Measurements from ENCODE around the gene POLR2E. TPM values are rescaled to one million over a fixed set of nuclear protein-coding genes. Genes with fewer than 3 reads are reported as not detected.

Gene POLR2E
- total RNA-seq, 2 experiments from 2014 or later, result 271 to 282 TPM

- ChIA-PET POLR2A (interaction anchor here (0.9 to 3.8 kb wide), 6 partner anchors 8 to 81 kb away, joined by 3 to 29 read pairs (median 8); partner anchors contain the start of gene GPX4), CTCF (interaction anchor here (0.6 to 4.3 kb wide), 19 partner anchors 10 to 132 kb away, joined by 3 to 37 read pairs (median 5); no protein-coding TSS in a partner anchor)
- no peak for ATAC-seq
- Mint-ChIP-seq H3K27me3 (no peaks in the 10 kb centered on the region), H3K4me1 (ENCODE audit: low read depth) (peaks cover 5% of the 10 kb centered on the region), H3K27ac (no peak overlapping the region), H3K9me3 (no peaks in the 10 kb centered on the region), H3K36me3 (ENCODE audit: low read depth) (no peaks in the 10 kb centered on the region), H3K4me3 (no peak overlapping the region)
- DNase-seq, result no peak
- TF ChIP-seq CTCF (IDR thresholded peaks at IDR 0.05), result no peak
- intact Hi-C loops (cut with micrococcal nuclease), result loop anchor here (5.0 kb wide), 1 partner anchor 80 kb away; no protein-coding TSS in a partner anchor
Measured at GRCh38 chr19:1112268-1113029, 17.3 kb upstream of the POLR2E start.

GRCh38 chr19:1111641-1112267 lies 16.6 kb upstream of the POLR2E start:
- peaks cover 4% of the 10 kb centered on the region for H3K36me3 Mint-ChIP-seq (ENCODE audit: low read depth)
- H3K27ac Mint-ChIP-seq, result no peak overlapping the region
- CTCF ChIA-PET, result interaction anchor here (0.8 to 4.3 kb wide), 9 partner anchors 17 to 129 kb away, joined by 3 to 37 read pairs (median 6); no protein-coding TSS in a partner anchor
- ATAC-seq, result no peak
- no peak for TF ChIP-seq CTCF (IDR thresholded peaks at IDR 0.05)
- no peaks in the 10 kb centered on the region for H3K9me3 Mint-ChIP-seq
- no peaks in the 10 kb centered on the region for H3K27me3 Mint-ChIP-seq
- H3K4me1 Mint-ChIP-seq (ENCODE audit: low read depth), result peaks cover 6% of the 10 kb centered on the region
- intact Hi-C loops (cut with micrococcal nuclease), result loop anchor here (5.0 kb wide), 1 partner anchor 81 kb away; no protein-coding TSS in a partner anchor
- no peak for DNase-seq
- POLR2A ChIA-PET, result interaction anchor here (0.6 to 3.8 kb wide), 4 partner anchors 12 to 81 kb away, joined by 3 to 29 read pairs (median 4); no protein-coding TSS in a partner anchor
- H3K4me3 Mint-ChIP-seq, result no peak overlapping the region

- Mint-ChIP-seq H3K27me3 (no peaks in the 10 kb centered on the region), H3K4me1 (ENCODE audit: low read depth) (peaks cover 8% of the 10 kb centered on the region), H3K9me3 (no peaks in the 10 kb centered on the region), H3K27ac (no peak overlapping the region), H3K4me3 (no peak overlapping the region), H3K36me3 (ENCODE audit: low read depth) (peaks cover 6% of the 10 kb centered on the region)
- ATAC-seq (no peak), DNase-seq (no peak)
- POLR2A ChIA-PET, result interaction anchor here (0.6 to 3.8 kb wide), 4 partner anchors 12 to 81 kb away, joined by 3 to 29 read pairs (median 4); no protein-coding TSS in a partner anchor
- intact Hi-C loops (cut with micrococcal nuclease), result loop anchor here (5.0 kb wide), 1 partner anchor 81 kb away; no protein-coding TSS in a partner anchor
- CTCF ChIA-PET, result interaction anchor here (1.1 to 4.3 kb wide), 2 partner anchors 68 to 82 kb away, joined by 3 to 37 read pairs; no protein-coding TSS in a partner anchor
- no peak for TF ChIP-seq CTCF (IDR thresholded peaks at IDR 0.05)
Measured at GRCh38 chr19:1110809-1111640, 15.8 kb upstream of the POLR2E start.

- no peak for ATAC-seq
- Mint-ChIP-seq H3K4me1 (ENCODE audit: low read depth) (peaks cover 14% of the 10 kb centered on the region), H3K36me3 (ENCODE audit: low read depth) (peaks cover 11% of the 10 kb centered on the region), H3K27ac (no peak overlapping the region), H3K27me3 (no peaks in the 10 kb centered on the region), H3K9me3 (no peaks in the 10 kb centered on the region), H3K4me3 (no peak overlapping the region)
- CTCF ChIA-PET, result no interaction called here
- intact Hi-C loops (cut with micrococcal nuclease), result loop anchor here (5.0 to 10.0 kb wide), 2 partner anchors 82 to 135 kb away; partner anchors contain the start of genes ATP5F1D and MIDN
- POLR2A ChIA-PET, result interaction anchor here (1.0 kb wide), 1 partner anchor 16 kb away, joined by 4 read pairs; no protein-coding TSS in a partner anchor
- TF ChIP-seq CTCF (IDR thresholded peaks at IDR 0.05), result no peak
- no peak for DNase-seq
Measured at GRCh38 chr19:1109697-1110671, 14.8 kb upstream of the POLR2E start.

Data from activated CD8-positive, alpha-beta T cell treated with anti-CD3 and anti-CD28 coated beads for 36 hours (primary cell).